Measurements from ENCODE around the gene HK3.

The HK3 gene

GRCh38 chr5:176901260-176902101 lies 2.3 kb upstream of the HK3 start:
- no peak for DNase-seq

- DNase-seq: no peak
These were observed 1.6 kb upstream of the HK3 start for GRCh38 chr5:176900780-176901204.

GRCh38 chr5:176899946-176900779 lies 1.0 kb upstream of the HK3 start:
- DNase-seq: no peak

- no peak for DNase-seq
These were observed 1.9 kb downstream of the HK3 start for GRCh38 chr5:176897263-176897662.

- DNase-seq: no peak
These were observed 3.3 kb downstream of the HK3 start for GRCh38 chr5:176895831-176896230.

GRCh38 chr5:176894298-176894697 lies 4.8 kb downstream of the HK3 start:
- DNase-seq: no peak

- no peak for DNase-seq
These were observed 6.5 kb downstream of the HK3 start for GRCh38 chr5:176892663-176893062.

GRCh38 chr5:176891331-176891958 lies 7.7 kb downstream of the HK3 start:
- no peak for DNase-seq

- no peak for DNase-seq
These were observed 8.5 kb downstream of the HK3 start for GRCh38 chr5:176890455-176891330.

- no peak for DNase-seq
These were observed 9.5 kb downstream of the HK3 start for GRCh38 chr5:176889321-176890280.

- no peak for DNase-seq
These were observed 10.3 kb downstream of the HK3 start for GRCh38 chr5:176888865-176889165.

- no peak for DNase-seq
These were observed 10.9 kb downstream of the HK3 start for GRCh38 chr5:176888016-176888864.

GRCh38 chr5:176887252-176887849 lies 11.8 kb downstream of the HK3 start:
- DNase-seq: no peak

GRCh38 chr5:176886336-176887251 lies 12.6 kb downstream of the HK3 start:
- no peak for DNase-seq

GRCh38 chr5:176884571-176884890 lies 14.6 kb downstream of the HK3 start:
- DNase-seq: no peak

GRCh38 chr5:176883700-176884570 lies 15.2 kb downstream of the HK3 start:
- no peak for DNase-seq

- no peak for DNase-seq
These were observed 16.6 kb downstream of the HK3 start for GRCh38 chr5:176882567-176882903.
